HG03565 (cell line): Measurements from ENCODE around the gene KRTAP5-4.

ENCODE experiments used
- ATAC-seq: cut with Tn5 transposase; IDR thresholded peaks from one replicate; pipeline ENCODE4 v1.9.1; 2021; ENCODE audit warnings: mild to moderate bottlenecking, moderate library complexity; ENCODE audit not compliant: unreplicated experiment

The KRTAP5-4 gene

DNA sequence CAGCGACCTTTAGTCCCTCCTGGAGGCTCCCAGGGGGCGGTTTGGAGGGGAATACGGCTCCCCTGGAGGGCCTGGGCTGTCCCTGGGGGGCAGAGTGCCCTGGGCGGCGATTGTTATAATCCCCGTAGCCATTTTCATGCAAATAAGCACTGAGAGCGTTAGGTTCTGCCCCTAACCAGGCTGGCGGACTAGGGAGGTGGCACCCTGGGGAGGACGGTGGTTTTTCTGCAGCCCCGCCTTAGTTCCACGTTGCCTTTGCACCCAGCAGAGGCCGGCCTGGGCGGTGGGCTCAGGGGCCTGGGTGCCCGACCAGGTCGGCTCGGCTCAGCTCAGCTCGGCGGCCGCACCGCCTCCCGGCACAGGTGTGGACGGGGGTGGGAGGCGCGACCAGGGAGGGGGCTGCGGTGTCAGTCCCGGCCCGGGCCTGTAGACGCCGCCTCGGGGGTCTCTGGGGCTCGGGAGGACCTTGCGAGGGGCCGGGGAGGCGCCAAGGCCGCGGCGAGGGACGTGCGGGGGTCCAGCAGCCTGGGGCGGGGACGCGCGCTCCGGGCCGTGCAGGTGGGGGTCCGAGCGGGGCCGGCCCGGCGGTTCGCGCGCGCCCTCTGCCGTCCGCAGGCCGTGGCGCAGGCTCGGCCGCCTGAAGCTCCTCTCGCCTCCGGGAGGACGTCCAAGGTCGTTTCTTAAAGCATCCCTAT is 47.6 kb downstream of the KRTAP5-4 start:
- ATAC-seq, result no peak

DNA sequence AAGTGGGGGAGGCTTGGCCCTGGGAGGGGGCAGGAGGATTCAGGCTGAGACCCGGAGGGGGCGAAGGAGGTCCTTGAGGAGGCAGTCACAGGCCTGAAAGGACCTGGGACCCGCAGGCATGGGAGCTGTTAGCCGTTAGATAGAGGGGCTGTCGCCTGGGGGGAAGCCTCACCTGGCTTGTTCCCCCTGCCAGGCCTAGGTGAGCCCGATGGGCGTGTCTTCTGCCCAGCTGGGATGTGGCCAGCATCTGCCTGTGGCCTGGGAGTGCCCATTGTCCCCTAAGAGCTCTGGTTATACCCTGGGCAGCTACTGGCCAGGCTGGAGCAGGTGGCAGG is 48.1 kb downstream of the KRTAP5-4 start:
- ATAC-seq, result no peak

DNA sequence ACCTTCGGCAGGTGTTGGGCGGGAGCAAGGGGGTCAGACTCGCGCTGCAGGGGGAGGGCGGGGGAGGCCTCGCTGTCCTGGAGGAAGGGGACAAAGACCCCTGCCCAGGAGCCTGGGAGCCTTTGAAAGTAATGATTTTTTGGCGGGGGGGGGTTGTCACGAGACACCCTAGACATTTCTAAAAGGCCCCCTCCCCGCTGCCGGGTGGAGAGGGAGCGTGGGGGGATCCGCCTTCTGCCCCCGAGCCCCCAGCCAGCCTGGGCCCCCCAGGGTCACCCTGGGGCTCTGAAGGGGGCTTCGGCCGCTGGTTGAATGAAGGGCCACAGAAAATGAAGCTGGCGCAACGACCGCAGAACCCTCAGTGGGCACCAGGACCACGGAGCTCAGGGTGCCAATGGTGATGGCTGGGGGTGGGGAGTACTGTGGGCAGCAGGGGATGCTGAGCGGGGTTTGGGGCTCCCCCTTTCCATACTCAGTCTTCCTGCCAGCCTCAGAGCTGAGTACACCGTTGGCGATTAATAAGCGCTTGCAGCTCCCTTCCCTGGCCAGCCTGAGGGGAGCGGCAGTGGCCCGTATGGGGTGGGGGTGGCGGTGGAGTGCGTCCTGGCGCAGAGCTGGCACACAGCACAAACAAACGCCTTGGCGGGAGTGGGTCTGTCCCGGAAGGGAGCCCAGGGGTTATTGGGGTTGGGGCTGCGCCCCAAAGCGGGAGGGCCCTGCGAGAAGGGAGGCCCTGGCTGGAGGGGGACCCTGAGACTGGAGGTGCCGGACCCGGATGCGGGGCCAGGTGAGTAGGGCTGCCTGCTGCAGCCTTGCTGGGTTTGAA is 48.6 kb downstream of the KRTAP5-4 start:
- no peak for ATAC-seq

DNA sequence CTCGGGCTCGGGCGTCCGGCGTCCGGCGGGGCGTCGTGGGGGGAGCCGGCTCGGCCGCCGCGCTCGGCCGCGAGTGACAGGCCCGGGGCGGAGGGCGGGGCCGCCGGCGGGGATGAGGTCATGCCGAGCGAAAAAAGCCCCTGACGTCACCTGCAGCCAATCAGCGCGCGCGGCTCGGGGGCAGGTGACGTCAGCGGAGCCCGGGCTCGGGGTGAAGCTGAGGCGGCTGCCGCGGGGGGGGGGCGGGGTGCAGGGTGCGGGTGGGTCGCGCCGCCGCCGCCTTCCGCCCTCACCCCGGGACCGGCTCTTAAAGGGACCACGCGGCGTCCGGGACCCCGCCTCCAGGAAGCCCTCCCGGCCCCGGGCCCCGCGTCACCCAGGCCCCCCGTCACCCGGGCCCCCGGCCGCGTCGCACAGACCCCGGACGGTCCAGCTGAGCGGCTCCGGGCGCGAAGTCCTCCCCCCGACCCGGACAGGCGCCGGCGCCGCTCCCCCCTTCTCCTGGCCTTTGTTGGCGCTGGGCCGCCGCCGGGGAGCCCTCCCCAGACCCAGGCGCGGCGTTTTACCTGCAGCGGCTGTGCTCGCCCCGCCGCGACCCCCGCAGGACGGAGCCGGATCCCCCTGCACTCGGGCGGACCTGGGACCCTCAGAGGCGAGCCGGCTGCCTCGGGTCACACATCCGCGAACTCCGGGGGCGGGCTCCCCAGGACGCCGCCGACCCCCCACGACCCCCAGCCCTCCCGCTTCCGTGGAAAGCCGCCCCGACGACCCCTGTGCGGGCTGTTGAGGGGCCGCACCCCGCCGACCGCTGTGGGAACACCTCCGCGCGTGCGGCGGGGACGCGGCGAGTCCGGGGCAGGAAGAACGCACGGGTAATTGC is 49.5 kb downstream of the KRTAP5-4 start, which contains the start of gene DUSP8:
Gene DUSP8 (minus strand): TSS at position 75 of the 880 bp plus-strand sequence. CDS start 6,445 bp downstream, outside the sequence.
- peak; percentile 48 for ATAC-seq

DNA sequence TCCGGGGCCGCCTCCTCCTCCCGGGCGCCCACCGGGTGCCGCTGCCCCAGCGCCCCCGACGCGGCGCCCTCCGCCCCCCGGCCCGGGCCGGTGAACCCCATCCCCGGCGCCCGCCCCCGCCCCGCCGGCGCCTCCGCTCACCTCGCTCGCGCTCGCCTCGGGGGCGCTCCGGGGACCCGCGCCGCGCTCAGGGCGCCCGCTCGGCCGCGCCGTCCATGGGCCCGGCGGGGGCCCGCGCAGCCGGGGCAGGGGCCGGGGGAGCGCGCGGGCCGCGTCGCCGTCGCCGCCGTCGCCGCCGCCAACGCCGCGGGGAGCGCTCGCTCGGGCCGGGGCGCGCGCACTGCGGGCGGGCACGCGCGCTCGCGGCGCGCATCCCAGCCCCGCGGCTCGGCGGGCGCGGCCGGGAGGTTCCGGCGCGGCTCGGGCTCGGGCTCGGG is 50.2 kb downstream of the KRTAP5-4 start:
- no peak for ATAC-seq
